Heart left ventricle (tissue), 13 donors: ENCODE results near the gene ZNF717.

Experiments used
- POLR2A ChIP-seq, 2 donors: fragments of 450-650 bp; IDR thresholded peaks; one replicate each; pipeline ENCODE4 v1.6.1; 2017; ENCODE audit warnings: antibody characterized with exemption in 2 of 2, mild to moderate bottlenecking in 2 of 2, moderate library complexity in 2 of 2
- TF ChIP-seq, protein P1 (sequence below), 12 donors: fragments of 200-600 bp; sonication (generic) in 4 of 12; IDR thresholded peaks; one replicate each; pipeline versions ENCODE4 v1.5.0 to v1.8.0; 2018 to 2022; ENCODE audit warnings: antibody characterized with exemption in 12 of 12, mild to moderate bottlenecking in 5 of 12
- donor health status: ischemic (EF 13 %, LVEDD 7.1; RV severe dilation, severe dysfunction).
- donor health status: DM: no; HTN: yes; CAD: no.
- donor health status: DM: no; HTN: no; CAD: no.
- donor health status: ischemic (EF 25% LVEDD 6.9; RV normal size, moderate dysfunction).
- donor health status: ischemic (EF 25% LVEDD 5.7; RV mildly dilated, moderate dysfunction).
- donor health status: ischemic (EF 35%, LVEDD 5.7; RV mildly dilated, moderate dysfunction).
- donor health status: nonischemic (EF 11% LVEDD 7.7; RV severe dilation, severe dysfunction).
- donor health status: DM: yes; HTN: yes; CAD: no.
- donor health status: PGD.
- donor health status: ischemic (EF 29% LVEDD 5.4; RV normal size, mild dysfunction).
- donor health status: nonischemic (EF 23%, LVEDD 6.1; RV moderate dilation, normal function).

DNA sequence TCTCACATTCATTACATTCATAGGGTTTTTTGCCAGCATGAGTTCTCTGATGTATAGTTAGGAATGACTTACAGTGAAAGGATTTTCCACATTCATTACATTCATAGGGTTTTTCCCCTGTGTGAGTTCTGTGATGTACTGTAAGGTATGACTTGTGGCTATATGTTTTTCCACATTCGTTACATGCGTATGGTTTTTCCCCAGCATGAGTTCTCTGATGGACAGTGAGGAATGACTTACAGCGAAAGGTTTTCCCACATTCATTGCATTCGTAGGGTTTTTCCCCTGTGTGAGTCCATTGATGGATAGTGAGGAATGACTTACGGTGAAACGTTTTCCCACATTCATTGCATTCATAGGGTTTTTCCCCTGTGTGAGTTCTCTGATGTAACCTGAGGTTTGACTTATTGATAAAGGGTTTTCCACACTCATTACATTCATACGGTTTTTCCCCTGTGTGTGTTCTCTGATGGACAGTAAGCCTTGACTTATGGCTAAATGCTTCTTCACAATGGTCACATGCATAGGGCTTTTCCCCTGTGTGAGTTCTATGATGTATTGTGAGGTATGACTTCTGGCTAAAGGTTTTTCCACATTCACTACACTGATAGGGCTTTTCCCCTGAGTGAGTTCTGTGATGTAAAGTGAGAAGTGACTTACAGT, 47.4 kb downstream of the ZNF717 start:
- TF ChIP-seq, protein P1, sequence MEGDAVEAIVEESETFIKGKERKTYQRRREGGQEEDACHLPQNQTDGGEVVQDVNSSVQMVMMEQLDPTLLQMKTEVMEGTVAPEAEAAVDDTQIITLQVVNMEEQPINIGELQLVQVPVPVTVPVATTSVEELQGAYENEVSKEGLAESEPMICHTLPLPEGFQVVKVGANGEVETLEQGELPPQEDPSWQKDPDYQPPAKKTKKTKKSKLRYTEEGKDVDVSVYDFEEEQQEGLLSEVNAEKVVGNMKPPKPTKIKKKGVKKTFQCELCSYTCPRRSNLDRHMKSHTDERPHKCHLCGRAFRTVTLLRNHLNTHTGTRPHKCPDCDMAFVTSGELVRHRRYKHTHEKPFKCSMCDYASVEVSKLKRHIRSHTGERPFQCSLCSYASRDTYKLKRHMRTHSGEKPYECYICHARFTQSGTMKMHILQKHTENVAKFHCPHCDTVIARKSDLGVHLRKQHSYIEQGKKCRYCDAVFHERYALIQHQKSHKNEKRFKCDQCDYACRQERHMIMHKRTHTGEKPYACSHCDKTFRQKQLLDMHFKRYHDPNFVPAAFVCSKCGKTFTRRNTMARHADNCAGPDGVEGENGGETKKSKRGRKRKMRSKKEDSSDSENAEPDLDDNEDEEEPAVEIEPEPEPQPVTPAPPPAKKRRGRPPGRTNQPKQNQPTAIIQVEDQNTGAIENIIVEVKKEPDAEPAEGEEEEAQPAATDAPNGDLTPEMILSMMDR (IDR thresholded peaks at IDR 0.05): no peak
- TF ChIP-seq POLR2A (IDR thresholded peaks at IDR 0.05): no peak
